Measurements from ENCODE around the gene C2orf78. TPM values are rescaled to one million over a fixed set of nuclear protein-coding genes. Genes with fewer than 3 reads are reported as not detected.

C2orf78 gene
- polyA plus RNA-seq, 3 donors: not detected

DNA sequence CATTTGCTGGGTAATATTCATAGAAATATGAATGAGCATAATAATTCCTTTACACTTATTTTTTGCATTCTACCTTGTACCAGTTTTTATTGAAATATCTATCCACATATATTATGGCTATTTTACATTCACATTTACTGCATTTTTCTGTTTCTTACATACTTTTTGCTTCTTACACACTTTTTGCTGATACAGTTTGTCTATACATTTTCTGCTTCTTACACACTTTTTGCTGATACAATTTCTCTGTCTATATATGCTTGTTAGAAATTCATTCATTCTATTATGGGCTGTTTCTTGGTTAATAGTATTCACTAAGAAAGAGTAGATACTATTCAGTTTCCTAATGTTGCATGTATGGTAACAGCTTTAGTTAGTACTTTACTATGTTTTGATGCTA lies 27.9 kb downstream of the C2orf78 start:
- peaks cover 0 to 5% (median 0%) of the 10 kb centered on the region in 3 donors for H3K27me3 Mint-ChIP-seq (ENCODE audit: low read depth in 3 of 3)
- no peaks in the 10 kb centered on the region for H4K20me1 ChIP-seq (ENCODE audit: insufficient read depth, low read length)
- H3K27ac ChIP-seq (ENCODE audit: low read depth in 1 of 2, low read length in 2 of 2): no peak overlapping the region
- no peaks in the 10 kb centered on the region for H3K36me3 ChIP-seq (replicated peaks in 1 of 2; ENCODE audit: control insufficient read depth in 1 of 2, insufficient read depth in 2 of 2, low read length in 2 of 2)
- H3K36me3 Mint-ChIP-seq: no peaks in the 10 kb centered on the region
- H3K4me1 ChIP-seq (ENCODE audit: control insufficient read depth in 1 of 2, insufficient read depth in 2 of 2, low read length in 2 of 2): no peaks in the 10 kb centered on the region
- H3K79me2 ChIP-seq (ENCODE audit: insufficient read depth, low read length): no peaks in the 10 kb centered on the region
- H2AFZ ChIP-seq (ENCODE audit: insufficient read depth, low read depth, low read length, poor library complexity, severe bottlenecking): no peak overlapping the region
- no peak overlapping the region for H3K4me3 ChIP-seq (replicated peaks in 1 of 3; ENCODE audit: low read depth in 2 of 3, low read length in 3 of 3)
- no peak overlapping the region for H3K4me2 ChIP-seq (replicated peaks; ENCODE audit: extremely low read depth, low read length, poor library complexity, severe bottlenecking)
- DNase-seq: no peak
- TF ChIP-seq, protein P1, sequence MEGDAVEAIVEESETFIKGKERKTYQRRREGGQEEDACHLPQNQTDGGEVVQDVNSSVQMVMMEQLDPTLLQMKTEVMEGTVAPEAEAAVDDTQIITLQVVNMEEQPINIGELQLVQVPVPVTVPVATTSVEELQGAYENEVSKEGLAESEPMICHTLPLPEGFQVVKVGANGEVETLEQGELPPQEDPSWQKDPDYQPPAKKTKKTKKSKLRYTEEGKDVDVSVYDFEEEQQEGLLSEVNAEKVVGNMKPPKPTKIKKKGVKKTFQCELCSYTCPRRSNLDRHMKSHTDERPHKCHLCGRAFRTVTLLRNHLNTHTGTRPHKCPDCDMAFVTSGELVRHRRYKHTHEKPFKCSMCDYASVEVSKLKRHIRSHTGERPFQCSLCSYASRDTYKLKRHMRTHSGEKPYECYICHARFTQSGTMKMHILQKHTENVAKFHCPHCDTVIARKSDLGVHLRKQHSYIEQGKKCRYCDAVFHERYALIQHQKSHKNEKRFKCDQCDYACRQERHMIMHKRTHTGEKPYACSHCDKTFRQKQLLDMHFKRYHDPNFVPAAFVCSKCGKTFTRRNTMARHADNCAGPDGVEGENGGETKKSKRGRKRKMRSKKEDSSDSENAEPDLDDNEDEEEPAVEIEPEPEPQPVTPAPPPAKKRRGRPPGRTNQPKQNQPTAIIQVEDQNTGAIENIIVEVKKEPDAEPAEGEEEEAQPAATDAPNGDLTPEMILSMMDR (IDR thresholded peaks at IDR 0.05): no peak
- no peak overlapping the region for H3K27ac Mint-ChIP-seq
- intact Hi-C loops (cut with micrococcal nuclease): no loop called here
- H3K27me3 ChIP-seq (ENCODE audit: control insufficient read depth in 2 of 2, insufficient read depth in 2 of 2, low read length in 2 of 2): no peaks in the 10 kb centered on the region
- H3K4me3 Mint-ChIP-seq: no peak overlapping the region
- no peaks in the 10 kb centered on the region for H3K9me3 ChIP-seq (replicated peaks in 1 of 2; ENCODE audit: control insufficient read depth in 1 of 2, insufficient read depth in 1 of 2, low read length in 2 of 2)
- H3K9ac ChIP-seq (ENCODE audit: insufficient read depth, low read length, poor library complexity, severe bottlenecking): no peak overlapping the region
- H3K9me3 Mint-ChIP-seq: no peaks in the 10 kb centered on the region
- H3K4me1 Mint-ChIP-seq: no peaks in the 10 kb centered on the region

DNA sequence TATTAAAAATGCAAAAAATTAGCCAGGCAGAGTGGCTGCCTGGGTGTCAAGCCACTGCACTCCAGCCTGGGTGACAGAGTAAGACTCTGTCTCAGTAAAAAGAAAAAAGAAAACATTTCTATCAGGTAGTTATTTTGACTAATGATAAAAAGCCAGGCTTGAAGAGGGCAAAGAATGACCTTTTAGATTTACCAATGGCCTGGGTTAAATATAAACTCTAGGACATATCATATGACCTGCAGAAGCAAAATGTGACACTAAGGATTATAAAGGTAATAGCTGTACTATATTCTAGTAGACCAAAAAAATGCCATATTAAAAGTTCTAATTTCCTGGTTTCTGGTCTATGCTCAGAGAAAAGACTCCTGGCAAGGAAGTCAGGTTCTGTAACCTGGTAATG lies 28.7 kb downstream of the C2orf78 start:
- H2AFZ ChIP-seq (ENCODE audit: insufficient read depth, low read depth, low read length, poor library complexity, severe bottlenecking): no peak overlapping the region
- no peak overlapping the region for H3K4me2 ChIP-seq (replicated peaks; ENCODE audit: extremely low read depth, low read length, poor library complexity, severe bottlenecking)
- no peaks in the 10 kb centered on the region for H3K27me3 ChIP-seq (ENCODE audit: control insufficient read depth in 2 of 2, insufficient read depth in 2 of 2, low read length in 2 of 2)
- no peaks in the 10 kb centered on the region for H3K36me3 Mint-ChIP-seq
- intact Hi-C loops (cut with micrococcal nuclease): no loop called here
- H3K27ac ChIP-seq (ENCODE audit: low read depth in 1 of 2, low read length in 2 of 2): no peak overlapping the region
- TF ChIP-seq, protein P1 (IDR thresholded peaks at IDR 0.05): no peak
- H3K27ac Mint-ChIP-seq: no peak overlapping the region
- no peaks in the 10 kb centered on the region for H3K9me3 ChIP-seq (replicated peaks in 1 of 2; ENCODE audit: control insufficient read depth in 1 of 2, insufficient read depth in 1 of 2, low read length in 2 of 2)
- no peaks in the 10 kb centered on the region for H3K36me3 ChIP-seq (replicated peaks in 1 of 2; ENCODE audit: control insufficient read depth in 1 of 2, insufficient read depth in 2 of 2, low read length in 2 of 2)
- H3K9me3 Mint-ChIP-seq: no peaks in the 10 kb centered on the region
- H3K4me1 ChIP-seq (ENCODE audit: control insufficient read depth in 1 of 2, insufficient read depth in 2 of 2, low read length in 2 of 2): no peaks in the 10 kb centered on the region
- H3K4me1 Mint-ChIP-seq: no peaks in the 10 kb centered on the region
- H3K79me2 ChIP-seq (ENCODE audit: insufficient read depth, low read length): no peaks in the 10 kb centered on the region
- H3K27me3 Mint-ChIP-seq (ENCODE audit: low read depth in 3 of 3): peaks cover 0 to 5% (median 1%) of the 10 kb centered on the region in 3 donors
- no peak overlapping the region for H3K4me3 Mint-ChIP-seq
- no peak overlapping the region for H3K9ac ChIP-seq (ENCODE audit: insufficient read depth, low read length, poor library complexity, severe bottlenecking)
- no peaks in the 10 kb centered on the region for H4K20me1 ChIP-seq (ENCODE audit: insufficient read depth, low read length)
- H3K4me3 ChIP-seq (replicated peaks in 1 of 3; ENCODE audit: low read depth in 2 of 3, low read length in 3 of 3): no peak overlapping the region
- DNase-seq: no peak
